HEK293 (cell line): ENCODE data around the gene CTSD.

Source experiments
- CTCF ChIA-PET: fragments of 350-600 bp; formaldehyde crosslinking; extraction: SDS; loops from one replicate; lab custom pipeline; 2021; ENCODE audit warnings: antibody characterized with exemption; lab: Yijun Ruan, JAX
- POLR2A ChIA-PET: fragments of 300-600 bp; formaldehyde crosslinking; extraction: SDS; loops from one replicate; lab custom pipeline; 2020; ENCODE audit warnings: antibody characterized with exemption, inconsistent platforms; lab: Yijun Ruan, JAX
- H3K27ac ChIP-seq: fragments of 200-500 bp; sonication (Bioruptor generic); 2 replicates; pipeline ENCODE4 v1.5.1; 2014; ENCODE audit warnings: low read depth, low read length, control low read depth, inconsistent platforms; ENCODE audit errors: extremely low read depth
- H3K36me3 ChIP-seq, 2 experiments: fragments of 200-500 bp in 1 of 2; sonication (Bioruptor generic) in 1 of 2; 1 replicate in 1 of 2; 2 replicates in 1 of 2; pipeline ENCODE4 v1.5.1; 2014 to 2017; ENCODE audit warnings: inconsistent platforms in 2 of 2, low read length in 2 of 2; ENCODE audit not compliant: control insufficient read depth in 2 of 2, insufficient read depth in 1 of 2
- H3K4me1 ChIP-seq: fragments of 200-500 bp; sonication (Bioruptor generic); 2 replicates; pipeline ENCODE4 v1.5.1; 2014; ENCODE audit warnings: mild to moderate bottlenecking, low read length, inconsistent platforms; ENCODE audit not compliant: control insufficient read depth, insufficient read depth
- H3K4me3 ChIP-seq: 2 replicates; pipeline ENCODE4 v1.5.1; 2011; ENCODE audit warnings: low read depth, mild to moderate bottlenecking, control low read depth, low read length, moderate library complexity
- H3K9me3 ChIP-seq: fragments of 200-500 bp; sonication (Bioruptor generic); 2 replicates; pipeline ENCODE4 v1.5.1; 2014; ENCODE audit warnings: low read depth, low read length, inconsistent platforms; ENCODE audit not compliant: control insufficient read depth, insufficient read depth
- FEZF1 ChIP-seq: fragments of 450-650 bp; formaldehyde crosslinking; IDR thresholded peaks from 2 replicates; pipeline ENCODE4 v1.5.1; 2016; ENCODE audit warnings: missing biosample characterization, missing genetic modification characterization
- IKZF3 ChIP-seq: fragments of 450-650 bp; IDR thresholded peaks from 2 replicates; pipeline ENCODE4 v1.5.0; 2018; ENCODE audit warnings: missing biosample characterization, mild to moderate bottlenecking, missing genetic modification characterization, moderate library complexity
- PATZ1 ChIP-seq: fragments of 450-650 bp; formaldehyde crosslinking; IDR thresholded peaks from 2 replicates; pipeline ENCODE4 v1.5.1; 2016; ENCODE audit warnings: missing biosample characterization, missing genetic modification characterization
- SETDB1 ChIP-seq: IDR thresholded peaks from one replicate; pipeline ENCODE4 v1.6.1; 2017; ENCODE audit warnings: mild to moderate bottlenecking, low read length, moderate library complexity, mixed read lengths; ENCODE audit not compliant: insufficient read length
- TRIM28 ChIP-seq: IDR thresholded peaks from 2 replicates; pipeline ENCODE4 v1.6.1; 2011; ENCODE audit warnings: low read length, control low read depth, borderline replicate concordance
- ZBTB17 ChIP-seq: fragments of 450-650 bp; formaldehyde crosslinking; IDR thresholded peaks from 2 replicates; pipeline ENCODE4 v1.5.1; 2016; ENCODE audit warnings: missing biosample characterization, missing genetic modification characterization
- ZFHX2 ChIP-seq: fragments of 450-650 bp; formaldehyde crosslinking; conservative IDR thresholded peaks from 2 replicates; pipeline ENCODE4 v1.5.1; 2016; ENCODE audit warnings: missing biosample characterization, missing genetic modification characterization
- ZFP41 ChIP-seq: fragments of 450-650 bp; formaldehyde crosslinking; IDR thresholded peaks from 2 replicates; pipeline ENCODE4 v1.5.1; 2016; ENCODE audit warnings: missing biosample characterization, missing genetic modification characterization, borderline replicate concordance
- ZNF133 ChIP-seq: fragments of 450-650 bp; formaldehyde crosslinking; IDR thresholded peaks from 2 replicates; pipeline ENCODE4 v1.5.1; 2016; ENCODE audit warnings: missing biosample characterization, missing genetic modification characterization
- ZNF138 ChIP-seq: fragments of 450-650 bp; formaldehyde crosslinking; IDR thresholded peaks from 2 replicates; pipeline ENCODE4 v1.5.1; 2016; ENCODE audit warnings: missing biosample characterization, missing genetic modification characterization, borderline replicate concordance
- ZNF155 ChIP-seq: fragments of 450-650 bp; formaldehyde crosslinking; IDR thresholded peaks from 2 replicates; pipeline ENCODE4 v1.5.1; 2016; ENCODE audit warnings: missing biosample characterization, missing genetic modification characterization
- ZNF2 ChIP-seq: fragments of 450-650 bp; formaldehyde crosslinking; IDR thresholded peaks from 2 replicates; pipeline ENCODE4 v1.5.1; 2016; ENCODE audit warnings: missing biosample characterization, missing genetic modification characterization
- ZNF239 ChIP-seq: fragments of 450-650 bp; formaldehyde crosslinking; IDR thresholded peaks from 2 replicates; pipeline ENCODE4 v1.5.1; 2016; ENCODE audit warnings: missing biosample characterization, missing genetic modification characterization
- ZNF24 ChIP-seq: fragments of 450-650 bp; formaldehyde crosslinking; IDR thresholded peaks from 2 replicates; pipeline ENCODE4 v1.5.1; 2016; ENCODE audit warnings: missing biosample characterization, missing genetic modification characterization
- ZNF292 ChIP-seq: fragments of 450-650 bp; formaldehyde crosslinking; IDR thresholded peaks from 2 replicates; pipeline ENCODE4 v1.5.1; 2016; ENCODE audit warnings: low read depth, missing biosample characterization, missing genetic modification characterization, borderline replicate concordance
- ZNF311 ChIP-seq: fragments of 450-650 bp; formaldehyde crosslinking; IDR thresholded peaks from 2 replicates; pipeline ENCODE4 v1.5.1; 2017; ENCODE audit warnings: missing biosample characterization, missing genetic modification characterization, borderline replicate concordance
- ZNF394 ChIP-seq: fragments of 450-650 bp; formaldehyde crosslinking; IDR thresholded peaks from 2 replicates; pipeline ENCODE4 v1.5.1; 2016; ENCODE audit warnings: missing biosample characterization, missing genetic modification characterization, mild to moderate bottlenecking, moderate library complexity, borderline replicate concordance
- ZNF423 ChIP-seq: fragments of 450-650 bp; formaldehyde crosslinking; IDR thresholded peaks from 2 replicates; pipeline ENCODE4 v1.5.1; 2016; ENCODE audit warnings: missing biosample characterization, missing genetic modification characterization
- ZNF449 ChIP-seq: fragments of 450-650 bp; formaldehyde crosslinking; IDR thresholded peaks from 2 replicates; pipeline ENCODE4 v1.5.1; 2017; ENCODE audit warnings: missing biosample characterization, mild to moderate bottlenecking, missing genetic modification characterization, moderate library complexity
- ZNF501 ChIP-seq: fragments of 450-650 bp; formaldehyde crosslinking; IDR thresholded peaks from 2 replicates; pipeline ENCODE4 v1.5.1; 2016; ENCODE audit warnings: missing biosample characterization, missing genetic modification characterization
- ZNF513 ChIP-seq: fragments of 450-650 bp; IDR thresholded peaks from 2 replicates; pipeline ENCODE4 v1.5.1; 2018; ENCODE audit warnings: missing biosample characterization, missing genetic modification characterization
- ZNF544 ChIP-seq: fragments of 450-650 bp; formaldehyde crosslinking; IDR thresholded peaks from 2 replicates; pipeline ENCODE4 v1.5.0; 2017; ENCODE audit warnings: missing biosample characterization, missing genetic modification characterization
- ZNF558 ChIP-seq: fragments of 450-650 bp; formaldehyde crosslinking; IDR thresholded peaks from 2 replicates; pipeline ENCODE4 v1.5.1; 2016; ENCODE audit warnings: missing biosample characterization, missing genetic modification characterization
- ZNF580 ChIP-seq: fragments of 450-650 bp; formaldehyde crosslinking; IDR thresholded peaks from 2 replicates; pipeline ENCODE4 v1.5.1; 2016; ENCODE audit warnings: missing biosample characterization, missing genetic modification characterization
- ZNF785 ChIP-seq: fragments of 450-650 bp; formaldehyde crosslinking; IDR thresholded peaks from 2 replicates; pipeline ENCODE4 v1.5.1; 2016; ENCODE audit warnings: missing biosample characterization, missing genetic modification characterization
- ZSCAN23 ChIP-seq: fragments of 450-650 bp; formaldehyde crosslinking; IDR thresholded peaks from 2 replicates; pipeline ENCODE4 v1.5.1; 2016; ENCODE audit warnings: missing biosample characterization, missing genetic modification characterization

Gene CTSD

GRCh38 chr11:1776331-1776851 lies 12.7 kb upstream of the CTSD start:
- CTCF ChIA-PET = no interaction called here
- H3K27ac ChIP-seq = no peak overlapping the region
- H3K9me3 ChIP-seq = no peaks in the 10 kb centered on the region
- no peak overlapping the region for H3K4me3 ChIP-seq
- no peak for TF ChIP-seq ZNF394 (tag by site-specific recombination)
- TF ChIP-seq ZNF501 (tag by site-specific recombination) = no peak
- no peak for TF ChIP-seq SETDB1
- TF ChIP-seq ZNF138 (tag by site-specific recombination) = no peak
- TF ChIP-seq ZBTB17 (tag by site-specific recombination) = no peak
- no peak for TF ChIP-seq ZNF544 (tag by site-specific recombination)
- TF ChIP-seq ZNF423 (tag by site-specific recombination) = no peak
- no peak for TF ChIP-seq ZSCAN23 (tag by site-specific recombination)
- no peak for TF ChIP-seq ZFHX2
- no peak for TF ChIP-seq ZNF24 (tag by site-specific recombination)
- TF ChIP-seq ZNF292 (tag by site-specific recombination) = no peak
- no peak for TF ChIP-seq ZNF133
- TF ChIP-seq ZNF580 (tag by site-specific recombination) = no peak
- no peak for TF ChIP-seq FEZF1 (tag by site-specific recombination)
- TF ChIP-seq, all 188 proteins: peak for 0
- H3K36me3 ChIP-seq = no peaks in the 10 kb centered on the region
- POLR2A ChIA-PET = no interaction called here
- H3K4me1 ChIP-seq = no peaks in the 10 kb centered on the region

- Histone ChIP-seq H3K9me3 (no peaks in the 10 kb centered on the region), H3K4me3 (no peak overlapping the region), H3K4me1 (no peaks in the 10 kb centered on the region), H3K27ac (no peak overlapping the region), H3K36me3 (no peaks in the 10 kb centered on the region)
- POLR2A ChIA-PET = no interaction called here
- CTCF ChIA-PET = no interaction called here
- no peak for TF ChIP-seq ZNF311 (tag by site-specific recombination)
- no peak for TF ChIP-seq IKZF3 (tag by site-specific recombination)
- TF ChIP-seq ZNF449 (tag by site-specific recombination) = no peak
- no peak for TF ChIP-seq ZFP41 (tag by site-specific recombination)
- no peak for TF ChIP-seq ZNF2 (tag by site-specific recombination)
- TF ChIP-seq PATZ1 (tag by site-specific recombination) = no peak
- no peak for TF ChIP-seq ZNF155 (tag by site-specific recombination)
- TF ChIP-seq ZNF239 = no peak
- TF ChIP-seq ZNF133 = no peak
- no peak for TF ChIP-seq TRIM28
- TF ChIP-seq ZNF785 (tag by site-specific recombination) = no peak
- TF ChIP-seq ZNF558 = no peak
- TF ChIP-seq ZNF513 = no peak
Measured at GRCh38 chr11:1774886-1775285, 11.2 kb upstream of the CTSD start.
